GM23338 (cell line): ENCODE data around the gene AMFR.

ENCODE experiments used
- CREB1 ChIP-seq: fragments of 250-450 bp; sonication (Bioruptor Pico); IDR thresholded peaks from 2 replicates; pipeline ENCODE4 v1.5.0; 2020; ENCODE audit warnings: low read depth, mild to moderate bottlenecking, moderate library complexity
- EZH2 ChIP-seq: fragments of 200-600 bp; sonication (generic); IDR thresholded peaks from one replicate; pipeline ENCODE4 v1.8.0; 2017; ENCODE audit warnings: antibody characterized with exemption, mild to moderate bottlenecking, low read depth; ENCODE audit not compliant: unreplicated experiment
- EZH2phosphoT487 ChIP-seq: fragments of 200-600 bp; sonication (generic); IDR thresholded peaks from one replicate; pipeline ENCODE4 v1.8.1; 2018; ENCODE audit warnings: antibody characterized with exemption; ENCODE audit not compliant: unreplicated experiment
- JUNB ChIP-seq: IDR thresholded peaks from one replicate; pipeline ENCODE4 v1.6.1; 2016; ENCODE audit warnings: antibody characterized with exemption; ENCODE audit not compliant: unreplicated experiment
- POLR2AphosphoS5 ChIP-seq: IDR thresholded peaks from 2 replicates; pipeline ENCODE4 v1.6.1; 2016; ENCODE audit warnings: antibody characterized with exemption, low read depth
- STAT1 ChIP-seq: IDR thresholded peaks from one replicate; pipeline ENCODE4 v1.6.1; 2016; ENCODE audit warnings: antibody characterized with exemption; ENCODE audit not compliant: unreplicated experiment
- ZNF114 ChIP-seq: fragments of 250-450 bp; sonication (Bioruptor Pico); IDR thresholded peaks from 2 replicates; pipeline ENCODE4 v1.5.0; 2020; ENCODE audit warnings: mild to moderate bottlenecking, moderate library complexity
- ZNF331 ChIP-seq: fragments of 250-450 bp; sonication (Bioruptor Pico); IDR thresholded peaks from 2 replicates; pipeline ENCODE4 v1.5.0; 2020; ENCODE audit warnings: low read depth, mild to moderate bottlenecking, moderate library complexity
- TF ChIP-seq, protein P1 (sequence below), 2 experiments: fragments of 200-600 bp in 1 of 2; sonication (generic) in 1 of 2; conservative IDR thresholded peaks; 2 replicates each; pipeline versions ENCODE4 v1.5.1 to v1.6.1; 2016 to 2017; ENCODE audit warnings: antibody characterized with exemption in 2 of 2, low read depth in 2 of 2, mild to moderate bottlenecking in 2 of 2, moderate library complexity in 1 of 2
- TF ChIP-seq, protein P2 (sequence below): IDR thresholded peaks from 2 replicates; pipeline ENCODE4 v1.6.1; 2016; ENCODE audit warnings: antibody characterized with exemption
- TF ChIP-seq, protein P3 (sequence below): IDR thresholded peaks from one replicate; pipeline ENCODE4 v1.6.1; 2018; ENCODE audit warnings: antibody characterized with exemption; ENCODE audit not compliant: unreplicated experiment
- TF ChIP-seq, protein P4 (sequence below): fragments of 250-450 bp; sonication (Bioruptor Pico); IDR thresholded peaks from 2 replicates; pipeline ENCODE4 v1.5.0; 2020; ENCODE audit warnings: mild to moderate bottlenecking, moderate library complexity

DNA sequence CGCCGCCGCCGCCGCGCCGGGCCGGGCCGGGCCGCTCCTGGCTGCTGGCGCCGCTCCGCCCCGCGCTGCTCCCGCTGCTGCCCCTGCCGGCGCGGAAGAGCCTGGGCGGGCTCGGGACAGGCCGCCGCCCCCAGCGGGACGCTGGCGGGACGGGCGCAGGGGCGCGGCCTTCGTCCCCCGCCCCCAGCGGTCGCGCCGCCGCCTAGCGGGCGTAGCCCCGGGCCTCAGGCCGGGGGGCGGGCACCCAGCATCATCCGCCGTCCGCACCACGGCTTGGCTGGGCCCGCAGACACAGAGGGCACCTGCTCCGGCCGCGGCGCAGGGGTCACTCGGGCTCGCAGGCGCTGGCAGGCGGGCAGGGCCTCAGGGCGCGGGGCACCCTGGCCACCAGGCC lies at the start of gene AMFR:
- TF ChIP-seq, protein P1, sequence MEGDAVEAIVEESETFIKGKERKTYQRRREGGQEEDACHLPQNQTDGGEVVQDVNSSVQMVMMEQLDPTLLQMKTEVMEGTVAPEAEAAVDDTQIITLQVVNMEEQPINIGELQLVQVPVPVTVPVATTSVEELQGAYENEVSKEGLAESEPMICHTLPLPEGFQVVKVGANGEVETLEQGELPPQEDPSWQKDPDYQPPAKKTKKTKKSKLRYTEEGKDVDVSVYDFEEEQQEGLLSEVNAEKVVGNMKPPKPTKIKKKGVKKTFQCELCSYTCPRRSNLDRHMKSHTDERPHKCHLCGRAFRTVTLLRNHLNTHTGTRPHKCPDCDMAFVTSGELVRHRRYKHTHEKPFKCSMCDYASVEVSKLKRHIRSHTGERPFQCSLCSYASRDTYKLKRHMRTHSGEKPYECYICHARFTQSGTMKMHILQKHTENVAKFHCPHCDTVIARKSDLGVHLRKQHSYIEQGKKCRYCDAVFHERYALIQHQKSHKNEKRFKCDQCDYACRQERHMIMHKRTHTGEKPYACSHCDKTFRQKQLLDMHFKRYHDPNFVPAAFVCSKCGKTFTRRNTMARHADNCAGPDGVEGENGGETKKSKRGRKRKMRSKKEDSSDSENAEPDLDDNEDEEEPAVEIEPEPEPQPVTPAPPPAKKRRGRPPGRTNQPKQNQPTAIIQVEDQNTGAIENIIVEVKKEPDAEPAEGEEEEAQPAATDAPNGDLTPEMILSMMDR (conservative IDR thresholded peaks at IDR 0.05; ENCODE audit: low read depth in 2 of 2): peak; percentile 26 to 35
- TF ChIP-seq, protein P2, sequence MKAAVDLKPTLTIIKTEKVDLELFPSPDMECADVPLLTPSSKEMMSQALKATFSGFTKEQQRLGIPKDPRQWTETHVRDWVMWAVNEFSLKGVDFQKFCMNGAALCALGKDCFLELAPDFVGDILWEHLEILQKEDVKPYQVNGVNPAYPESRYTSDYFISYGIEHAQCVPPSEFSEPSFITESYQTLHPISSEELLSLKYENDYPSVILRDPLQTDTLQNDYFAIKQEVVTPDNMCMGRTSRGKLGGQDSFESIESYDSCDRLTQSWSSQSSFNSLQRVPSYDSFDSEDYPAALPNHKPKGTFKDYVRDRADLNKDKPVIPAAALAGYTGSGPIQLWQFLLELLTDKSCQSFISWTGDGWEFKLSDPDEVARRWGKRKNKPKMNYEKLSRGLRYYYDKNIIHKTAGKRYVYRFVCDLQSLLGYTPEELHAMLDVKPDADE: no peak
- TF ChIP-seq STAT1 (no peak), POLR2AphosphoS5 (peak; percentile 13; the same call in 1 of the 2 replicates), JUNB (no peak), EZH2phosphoT487 (no peak), CREB1 (peak; percentile 37; the same call in 1 of the 2 replicates), ZNF331 (no peak), EZH2 (no peak), ZNF114 (CRISPR knock-in tag) (no peak)
- TF ChIP-seq, protein P3, sequence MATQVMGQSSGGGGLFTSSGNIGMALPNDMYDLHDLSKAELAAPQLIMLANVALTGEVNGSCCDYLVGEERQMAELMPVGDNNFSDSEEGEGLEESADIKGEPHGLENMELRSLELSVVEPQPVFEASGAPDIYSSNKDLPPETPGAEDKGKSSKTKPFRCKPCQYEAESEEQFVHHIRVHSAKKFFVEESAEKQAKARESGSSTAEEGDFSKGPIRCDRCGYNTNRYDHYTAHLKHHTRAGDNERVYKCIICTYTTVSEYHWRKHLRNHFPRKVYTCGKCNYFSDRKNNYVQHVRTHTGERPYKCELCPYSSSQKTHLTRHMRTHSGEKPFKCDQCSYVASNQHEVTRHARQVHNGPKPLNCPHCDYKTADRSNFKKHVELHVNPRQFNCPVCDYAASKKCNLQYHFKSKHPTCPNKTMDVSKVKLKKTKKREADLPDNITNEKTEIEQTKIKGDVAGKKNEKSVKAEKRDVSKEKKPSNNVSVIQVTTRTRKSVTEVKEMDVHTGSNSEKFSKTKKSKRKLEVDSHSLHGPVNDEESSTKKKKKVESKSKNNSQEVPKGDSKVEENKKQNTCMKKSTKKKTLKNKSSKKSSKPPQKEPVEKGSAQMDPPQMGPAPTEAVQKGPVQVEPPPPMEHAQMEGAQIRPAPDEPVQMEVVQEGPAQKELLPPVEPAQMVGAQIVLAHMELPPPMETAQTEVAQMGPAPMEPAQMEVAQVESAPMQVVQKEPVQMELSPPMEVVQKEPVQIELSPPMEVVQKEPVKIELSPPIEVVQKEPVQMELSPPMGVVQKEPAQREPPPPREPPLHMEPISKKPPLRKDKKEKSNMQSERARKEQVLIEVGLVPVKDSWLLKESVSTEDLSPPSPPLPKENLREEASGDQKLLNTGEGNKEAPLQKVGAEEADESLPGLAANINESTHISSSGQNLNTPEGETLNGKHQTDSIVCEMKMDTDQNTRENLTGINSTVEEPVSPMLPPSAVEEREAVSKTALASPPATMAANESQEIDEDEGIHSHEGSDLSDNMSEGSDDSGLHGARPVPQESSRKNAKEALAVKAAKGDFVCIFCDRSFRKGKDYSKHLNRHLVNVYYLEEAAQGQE: no peak
- TF ChIP-seq, protein P4, sequence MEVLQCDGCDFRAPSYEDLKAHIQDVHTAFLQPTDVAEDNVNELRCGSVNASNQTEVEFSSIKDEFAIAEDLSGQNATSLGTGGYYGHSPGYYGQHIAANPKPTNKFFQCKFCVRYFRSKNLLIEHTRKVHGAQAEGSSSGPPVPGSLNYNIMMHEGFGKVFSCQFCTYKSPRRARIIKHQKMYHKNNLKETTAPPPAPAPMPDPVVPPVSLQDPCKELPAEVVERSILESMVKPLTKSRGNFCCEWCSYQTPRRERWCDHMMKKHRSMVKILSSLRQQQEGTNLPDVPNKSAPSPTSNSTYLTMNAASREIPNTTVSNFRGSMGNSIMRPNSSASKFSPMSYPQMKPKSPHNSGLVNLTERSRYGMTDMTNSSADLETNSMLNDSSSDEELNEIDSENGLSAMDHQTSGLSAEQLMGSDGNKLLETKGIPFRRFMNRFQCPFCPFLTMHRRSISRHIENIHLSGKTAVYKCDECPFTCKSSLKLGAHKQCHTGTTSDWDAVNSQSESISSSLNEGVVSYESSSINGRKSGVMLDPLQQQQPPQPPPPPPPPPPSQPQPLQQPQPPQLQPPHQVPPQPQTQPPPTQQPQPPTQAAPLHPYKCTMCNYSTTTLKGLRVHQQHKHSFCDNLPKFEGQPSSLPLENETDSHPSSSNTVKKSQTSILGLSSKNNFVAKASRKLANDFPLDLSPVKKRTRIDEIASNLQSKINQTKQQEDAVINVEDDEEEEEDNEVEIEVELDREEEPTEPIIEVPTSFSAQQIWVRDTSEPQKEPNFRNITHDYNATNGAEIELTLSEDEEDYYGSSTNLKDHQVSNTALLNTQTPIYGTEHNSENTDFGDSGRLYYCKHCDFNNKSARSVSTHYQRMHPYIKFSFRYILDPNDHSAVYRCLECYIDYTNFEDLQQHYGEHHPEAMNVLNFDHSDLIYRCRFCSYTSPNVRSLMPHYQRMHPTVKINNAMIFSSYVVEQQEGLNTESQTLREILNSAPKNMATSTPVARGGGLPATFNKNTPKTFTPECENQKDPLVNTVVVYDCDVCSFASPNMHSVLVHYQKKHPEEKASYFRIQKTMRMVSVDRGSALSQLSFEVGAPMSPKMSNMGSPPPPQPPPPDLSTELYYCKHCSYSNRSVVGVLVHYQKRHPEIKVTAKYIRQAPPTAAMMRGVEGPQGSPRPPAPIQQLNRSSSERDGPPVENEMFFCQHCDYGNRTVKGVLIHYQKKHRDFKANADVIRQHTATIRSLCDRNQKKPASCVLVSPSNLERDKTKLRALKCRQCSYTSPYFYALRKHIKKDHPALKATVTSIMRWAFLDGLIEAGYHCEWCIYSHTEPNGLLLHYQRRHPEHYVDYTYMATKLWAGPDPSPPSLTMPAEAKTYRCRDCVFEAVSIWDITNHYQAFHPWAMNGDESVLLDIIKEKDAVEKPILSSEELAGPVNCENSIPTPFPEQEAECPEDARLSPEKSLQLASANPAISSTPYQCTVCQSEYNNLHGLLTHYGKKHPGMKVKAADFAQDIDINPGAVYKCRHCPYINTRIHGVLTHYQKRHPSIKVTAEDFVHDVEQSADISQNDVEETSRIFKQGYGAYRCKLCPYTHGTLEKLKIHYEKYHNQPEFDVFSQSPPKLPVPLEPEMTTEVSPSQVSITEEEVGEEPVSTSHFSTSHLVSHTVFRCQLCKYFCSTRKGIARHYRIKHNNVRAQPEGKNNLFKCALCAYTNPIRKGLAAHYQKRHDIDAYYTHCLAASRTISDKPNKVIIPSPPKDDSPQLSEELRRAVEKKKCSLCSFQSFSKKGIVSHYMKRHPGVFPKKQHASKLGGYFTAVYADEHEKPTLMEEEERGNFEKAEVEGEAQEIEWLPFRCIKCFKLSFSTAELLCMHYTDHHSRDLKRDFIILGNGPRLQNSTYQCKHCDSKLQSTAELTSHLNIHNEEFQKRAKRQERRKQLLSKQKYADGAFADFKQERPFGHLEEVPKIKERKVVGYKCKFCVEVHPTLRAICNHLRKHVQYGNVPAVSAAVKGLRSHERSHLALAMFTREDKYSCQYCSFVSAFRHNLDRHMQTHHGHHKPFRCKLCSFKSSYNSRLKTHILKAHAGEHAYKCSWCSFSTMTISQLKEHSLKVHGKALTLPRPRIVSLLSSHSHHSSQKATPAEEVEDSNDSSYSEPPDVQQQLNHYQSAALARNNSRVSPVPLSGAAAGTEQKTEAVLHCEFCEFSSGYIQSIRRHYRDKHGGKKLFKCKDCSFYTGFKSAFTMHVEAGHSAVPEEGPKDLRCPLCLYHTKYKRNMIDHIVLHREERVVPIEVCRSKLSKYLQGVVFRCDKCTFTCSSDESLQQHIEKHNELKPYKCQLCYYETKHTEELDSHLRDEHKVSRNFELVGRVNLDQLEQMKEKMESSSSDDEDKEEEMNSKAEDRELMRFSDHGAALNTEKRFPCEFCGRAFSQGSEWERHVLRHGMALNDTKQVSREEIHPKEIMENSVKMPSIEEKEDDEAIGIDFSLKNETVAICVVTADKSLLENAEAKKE: no peak
